HepG2 (cell line): Measurements from ENCODE around the gene SPTAN1. TPM values are rescaled to one million over a fixed set of nuclear protein-coding genes. Genes with fewer than 3 reads are reported as not detected.

Source experiments
- ATAC-seq: fragments of 200-7000 bp; cut with Tn5 transposase; 3 replicates; pipeline ENCODE4 v1.9.1; 2020; ENCODE audit warnings: mild to moderate bottlenecking, moderate library complexity
- BruUV-seq: library from RNA; stranded (reverse); fragments of 400-500 nt; replicated peaks from 2 replicates; lab custom pipeline; 2021; lab: Mats Ljungman, UMichigan
- CTCF ChIA-PET: fragments of 300-600 bp; formaldehyde crosslinking; extraction: SDS; loops from one replicate; lab custom pipeline; 2021; ENCODE audit warnings: low total read pairs, inconsistent platforms, low intra/inter-chr PET ratio; lab: Yijun Ruan, JAX
- POLR2A ChIA-PET: fragments of 350-600 bp; sonication (Branson Sonifier 250); formaldehyde crosslinking; loops from one replicate; lab custom pipeline; 2020; ENCODE audit warnings: antibody characterized with exemption, inconsistent platforms; lab: Yijun Ruan, JAX
- DNase-seq: peaks from one replicate; pipeline ENCODE4 v3.0.0-alpha.2; 2015; ENCODE audit warnings: low spot score
- FAIRE-seq: peaks from 3 replicates; lab custom pipeline; 2011; peaks lifted over from hg19 to GRCh38; lab: Jason Lieb, UNC
- H2AFZ ChIP-seq: one replicate; pipeline ENCODE4 v1.6.1; 2011; ENCODE audit warnings: low read length, inconsistent platforms
- H3K27ac ChIP-seq: fragments of 300-600 bp; 3 replicates; pipeline ENCODE4 v1.8.0; 2011; ENCODE audit warnings: mixed run types, mild to moderate bottlenecking, mixed read lengths, low read length, inconsistent platforms; ENCODE audit not compliant: insufficient read depth; ENCODE audit errors: extremely low read length
- H3K27me3 ChIP-seq, 2 experiments: fragments of 200-600 bp in 1 of 2; 2 replicates in 1 of 2; 3 replicates in 1 of 2; pipeline versions ENCODE4 v1.6.0 to v1.8.0; 2011; ENCODE audit warnings: low read length in 2 of 2, mild to moderate bottlenecking in 2 of 2, moderate library complexity in 2 of 2, inconsistent platforms in 1 of 2; ENCODE audit not compliant: insufficient read depth in 2 of 2, control insufficient read depth in 1 of 2
- H3K36me3 ChIP-seq, 2 experiments: fragments of 200-600 bp in 1 of 2; replicated peaks in 1 of 2; 2 replicates in 1 of 2; 3 replicates in 1 of 2; pipeline versions ENCODE4 v1.5.1 to v1.8.0; 2011; ENCODE audit warnings: low read length in 2 of 2, inconsistent platforms in 1 of 2; ENCODE audit not compliant: insufficient read depth in 2 of 2, control insufficient read depth in 1 of 2
- H3K4me1 ChIP-seq: 2 replicates; pipeline ENCODE4 v1.5.1; 2012; ENCODE audit warnings: low read length, inconsistent platforms; ENCODE audit not compliant: insufficient read depth
- H3K4me2 ChIP-seq: 2 replicates; pipeline ENCODE4 v1.6.0; 2011; ENCODE audit warnings: low read depth, low read length, inconsistent platforms
- H3K4me3 ChIP-seq, 3 experiments: fragments of 200-600 bp in 1 of 3; sonication (generic), shearing (Covaris generic) in 1 of 3; replicated peaks in 1 of 3; 2 replicates each; pipeline ENCODE4 v1.5.1; 2011 to 2016; ENCODE audit warnings: low read length in 3 of 3, inconsistent platforms in 2 of 3, low read depth in 2 of 3, mild to moderate bottlenecking in 2 of 3, control low read depth in 1 of 3, mixed read lengths in 1 of 3; ENCODE audit not compliant: insufficient read depth in 1 of 3
- H3K79me2 ChIP-seq: one replicate; pipeline ENCODE4 v1.6.1; 2011; ENCODE audit warnings: low read length, inconsistent platforms; ENCODE audit not compliant: insufficient read depth
- H3K9ac ChIP-seq: 2 replicates; pipeline ENCODE4 v1.6.0; 2011; ENCODE audit warnings: mild to moderate bottlenecking, low read depth, low read length, inconsistent platforms; ENCODE audit not compliant: insufficient read depth
- H3K9me3 ChIP-seq: 2 replicates; pipeline ENCODE4 v1.5.1; 2012; ENCODE audit warnings: mild to moderate bottlenecking, low read length
- H4K20me1 ChIP-seq: 2 replicates; pipeline ENCODE4 v1.6.0; 2011; ENCODE audit warnings: inconsistent platforms, mild to moderate bottlenecking, low read length, moderate library complexity; ENCODE audit not compliant: insufficient read depth
- CC2D1A ChIP-seq: sonication (generic); formaldehyde crosslinking; IDR thresholded peaks from 2 replicates; pipeline ENCODE4 v1.8.1; 2023; ENCODE audit warnings: mild to moderate bottlenecking, missing genetic modification reagents
- HOXA7 ChIP-seq: sonication (generic); formaldehyde crosslinking; IDR thresholded peaks from 2 replicates; pipeline ENCODE4 v1.8.1; 2022; ENCODE audit warnings: mild to moderate bottlenecking, missing genetic modification reagents, moderate library complexity
- MAFK ChIP-seq, 2 experiments: IDR thresholded peaks in 1 of 2; conservative IDR thresholded peaks in 1 of 2; 2 replicates each; pipeline ENCODE4 v1.6.1; 2011; ENCODE audit warnings: improper control_type of control experiment in 2 of 2, low read length in 2 of 2
- SMYD3 ChIP-seq: sonication (generic); formaldehyde crosslinking; IDR thresholded peaks from 2 replicates; pipeline ENCODE4 v1.8.1; 2023; ENCODE audit warnings: mild to moderate bottlenecking, missing genetic modification reagents
- ZNF546 ChIP-seq: sonication (generic); formaldehyde crosslinking; conservative IDR thresholded peaks from 2 replicates; pipeline ENCODE4 v1.8.1; 2023; ENCODE audit warnings: mild to moderate bottlenecking, missing genetic modification reagents
- ZNF556 ChIP-seq: sonication (generic); formaldehyde crosslinking; IDR thresholded peaks from 2 replicates; pipeline ENCODE4 v1.4.0; 2020; ENCODE audit warnings: mild to moderate bottlenecking, missing genetic modification reagents, borderline replicate concordance
- ZNF605 ChIP-seq: sonication (generic); formaldehyde crosslinking; IDR thresholded peaks from 2 replicates; pipeline ENCODE4 v1.8.0; 2022; ENCODE audit warnings: mild to moderate bottlenecking, missing genetic modification reagents
- ZNF780A ChIP-seq: sonication (generic); formaldehyde crosslinking; IDR thresholded peaks from 2 replicates; pipeline ENCODE4 v1.8.0; 2022; ENCODE audit warnings: mild to moderate bottlenecking, missing genetic modification reagents, moderate library complexity
- ZNF784 ChIP-seq: sonication (generic); formaldehyde crosslinking; IDR thresholded peaks from 2 replicates; pipeline ENCODE4 v1.5.1; 2020; ENCODE audit warnings: missing genetic modification reagents, mild to moderate bottlenecking, borderline replicate concordance
- ZSCAN30 ChIP-seq: sonication (generic); formaldehyde crosslinking; IDR thresholded peaks from 2 replicates; pipeline ENCODE4 v1.5.0; 2020; ENCODE audit warnings: mild to moderate bottlenecking, missing genetic modification reagents
- WGBS: methylation state at CpG from one replicate; pipeline ENCODE4 v1.1.6; 2017; ENCODE audit warnings: low lambda C conversion rate; 5-methylcytosine and 5-hydroxymethylcytosine counted together
- in situ Hi-C: cut with HindIII; loops from 2 replicates; pipeline ENCODE4 v1.10.0; 2017; ENCODE audit warnings: low pct_unique_long_range_greater_than_20kb; ENCODE audit not compliant: extremely low pct_ligation_motif_present
- intact Hi-C: fragments of 100-400 bp; cut with micrococcal nuclease; formaldehyde crosslinking; loops from one replicate; pipeline ENCODE4 v1.10.0; 2022; ENCODE audit not compliant: unreplicated experiment
- polyA plus RNA-seq, 8 experiments: library from polyadenylated mRNA; depleted of rRNA in 3 of 8; stranded (reverse) in 7 of 8; unstranded in 1 of 8; fragments of >200 nt; fragmentation: Illumina TruSeq in 4 of 8; extraction: Trizol in 4 of 8; gene quantifications; 2 replicates each; pipeline versions ENCODE4 v1.2.1 to v1.2.3, GENCODE V29; 2011 to 2016; ENCODE audit warnings: low read depth in 4 of 8, missing spikeins in 1 of 8, mixed read lengths in 1 of 8; ENCODE audit not compliant: insufficient read depth in 1 of 8
- total RNA-seq, 5 experiments: library from RNA; depleted of rRNA; stranded (reverse); fragments of >200 nt; fragmentation: Illumina TruSeq; extraction: Trizol; gene quantifications; 2 replicates each; pipeline ENCODE4 v1.2.3, GENCODE V29; 2016; ENCODE audit warnings: low read depth in 1 of 5
- TF ChIP-seq, protein P1 (sequence below): sonication (generic); formaldehyde crosslinking; IDR thresholded peaks from 2 replicates; pipeline ENCODE4 v1.5.0; 2020; ENCODE audit warnings: missing genetic modification reagents, mild to moderate bottlenecking, borderline replicate concordance
- TF ChIP-seq, protein P2 (sequence below): sonication (generic); formaldehyde crosslinking; IDR thresholded peaks from 2 replicates; pipeline ENCODE4 v1.4.0; 2020; ENCODE audit warnings: mild to moderate bottlenecking, missing genetic modification reagents

The SPTAN1 gene
- total and polyA plus RNA-seq, 2 of the 13 experiments (the other 11 are each of a cell fraction or from before 2014, with no cell fraction given): 106 to 111 TPM

GRCh38 chr9:128615571-128615970 lies 63.2 kb downstream of the SPTAN1 start:
- H3K4me1 ChIP-seq: no peaks in the 10 kb centered on the region
- 96% methylated on average over 5 of the region's 12 CpGs for WGBS
- H3K79me2 ChIP-seq: no peaks in the 10 kb centered on the region
- BruUV-seq: no TSS peak
- in situ Hi-C loops (no loop called here), intact Hi-C loops (no loop called here)
- ChIA-PET CTCF (no interaction called here), POLR2A (no interaction called here)
- no peak for ATAC-seq
- H3K36me3 ChIP-seq: peaks cover 38 to 84% of the 10 kb centered on the region in 2 experiments
- H3K27ac ChIP-seq: no peak overlapping the region
- H2AFZ ChIP-seq: no peak overlapping the region
- H3K9me3 ChIP-seq: no peaks in the 10 kb centered on the region
- no peaks in the 10 kb centered on the region for H4K20me1 ChIP-seq
- TF ChIP-seq ZSCAN30: no peak
- no peak for TF ChIP-seq SMYD3 (CRISPR knock-in tag)
- TF ChIP-seq CC2D1A (CRISPR knock-in tag): no peak
- no peak for TF ChIP-seq ZNF556 (CRISPR knock-in tag)
- H3K27me3 ChIP-seq: no peaks in the 10 kb centered on the region
- no peak overlapping the region for H3K4me2 ChIP-seq
- no peak overlapping the region for H3K9ac ChIP-seq
- DNase-seq: no peak
- H3K4me3 ChIP-seq: no peak overlapping the region
- no peak for FAIRE-seq

- Histone ChIP-seq H3K36me3 (peaks cover 32 to 77% of the 10 kb centered on the region in 2 experiments), H2AFZ (no peak overlapping the region), H3K4me1 (no peaks in the 10 kb centered on the region), H3K9ac (no peak overlapping the region), H3K9me3 (no peaks in the 10 kb centered on the region), H3K27me3 (no peaks in the 10 kb centered on the region), H4K20me1 (no peaks in the 10 kb centered on the region), H3K79me2 (no peaks in the 10 kb centered on the region), H3K4me3 (no peak overlapping the region), H3K4me2 (no peak overlapping the region), H3K27ac (no peak overlapping the region)
- ChIA-PET CTCF (no interaction called here), POLR2A (interaction anchor here (1.1 kb wide), 1 partner anchor 18 kb away, joined by 3 read pairs; no protein-coding TSS in a partner anchor)
- in situ Hi-C loops: no loop called here
- no peak for FAIRE-seq
- DNase-seq: no peak
- BruUV-seq: no TSS peak
- TF ChIP-seq ZNF780A (CRISPR knock-in tag) (no peak), ZNF784 (CRISPR knock-in tag) (no peak), HOXA7 (CRISPR knock-in tag) (no peak), ZNF605 (CRISPR knock-in tag) (no peak), ZNF546 (CRISPR knock-in tag) (no peak), MAFK (conservative IDR thresholded peaks at IDR 0.05 in 1 of 2, IDR thresholded peaks at IDR 0.05 in 1 of 2; ENCODE audit: low read length in 2 of 2) (no peak)
- TF ChIP-seq, protein P1, sequence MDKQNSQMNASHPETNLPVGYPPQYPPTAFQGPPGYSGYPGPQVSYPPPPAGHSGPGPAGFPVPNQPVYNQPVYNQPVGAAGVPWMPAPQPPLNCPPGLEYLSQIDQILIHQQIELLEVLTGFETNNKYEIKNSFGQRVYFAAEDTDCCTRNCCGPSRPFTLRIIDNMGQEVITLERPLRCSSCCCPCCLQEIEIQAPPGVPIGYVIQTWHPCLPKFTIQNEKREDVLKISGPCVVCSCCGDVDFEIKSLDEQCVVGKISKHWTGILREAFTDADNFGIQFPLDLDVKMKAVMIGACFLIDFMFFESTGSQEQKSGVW (CRISPR knock-in tag): no peak
- TF ChIP-seq, protein P2, sequence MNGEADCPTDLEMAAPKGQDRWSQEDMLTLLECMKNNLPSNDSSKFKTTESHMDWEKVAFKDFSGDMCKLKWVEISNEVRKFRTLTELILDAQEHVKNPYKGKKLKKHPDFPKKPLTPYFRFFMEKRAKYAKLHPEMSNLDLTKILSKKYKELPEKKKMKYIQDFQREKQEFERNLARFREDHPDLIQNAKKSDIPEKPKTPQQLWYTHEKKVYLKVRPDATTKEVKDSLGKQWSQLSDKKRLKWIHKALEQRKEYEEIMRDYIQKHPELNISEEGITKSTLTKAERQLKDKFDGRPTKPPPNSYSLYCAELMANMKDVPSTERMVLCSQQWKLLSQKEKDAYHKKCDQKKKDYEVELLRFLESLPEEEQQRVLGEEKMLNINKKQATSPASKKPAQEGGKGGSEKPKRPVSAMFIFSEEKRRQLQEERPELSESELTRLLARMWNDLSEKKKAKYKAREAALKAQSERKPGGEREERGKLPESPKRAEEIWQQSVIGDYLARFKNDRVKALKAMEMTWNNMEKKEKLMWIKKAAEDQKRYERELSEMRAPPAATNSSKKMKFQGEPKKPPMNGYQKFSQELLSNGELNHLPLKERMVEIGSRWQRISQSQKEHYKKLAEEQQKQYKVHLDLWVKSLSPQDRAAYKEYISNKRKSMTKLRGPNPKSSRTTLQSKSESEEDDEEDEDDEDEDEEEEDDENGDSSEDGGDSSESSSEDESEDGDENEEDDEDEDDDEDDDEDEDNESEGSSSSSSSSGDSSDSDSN (CRISPR knock-in tag): no peak
- no peak for ATAC-seq
- intact Hi-C loops: no loop called here
- 92% methylated on average over 2 of the region's 8 CpGs for WGBS
Measured at GRCh38 chr9:128617943-128618342, 65.6 kb downstream of the SPTAN1 start.
